ENCODE data around the gene PCDHGA6. TPM values are rescaled to one million over a fixed set of nuclear protein-coding genes. Genes with fewer than 3 reads are reported as not detected.

Gene PCDHGA6
- total and polyA plus RNA-seq, 5 donors from 2014 or later, result not detected

- Mint-ChIP-seq H3K27me3 (peaks cover 31% of the 10 kb centered on the region), H3K27ac (no peak overlapping the region), H3K36me3 (no peaks in the 10 kb centered on the region), H3K9me3 (peaks cover 2 to 33% (median 7%) of the 10 kb centered on the region in 7 donors), H3K4me3 (no peak overlapping the region), H3K4me1 (peaks cover 0 to 5% (median 3%) of the 10 kb centered on the region in 4 donors)
- DNase-seq (no peak), ATAC-seq (ENCODE audit: low read depth in 2 of 2) (no peak)
- Histone ChIP-seq H3K4me3 (ENCODE audit: low read depth, low read length) (no peak overlapping the region), H3K27me3 (ENCODE audit: control insufficient read depth, insufficient read depth, low read length) (peaks cover 31% of the 10 kb centered on the region), H3K9me3 (ENCODE audit: control insufficient read depth in 2 of 2, low read length in 2 of 2) (peaks cover 12 to 28% of the 10 kb centered on the region in 2 experiments), H3K27ac (ENCODE audit: insufficient read depth, low read length, poor library complexity, severe bottlenecking) (no peak overlapping the region), H3K4me1 (ENCODE audit: control insufficient read depth, insufficient read depth, low read length, poor library complexity, severe bottlenecking) (no peaks in the 10 kb centered on the region), H3K36me3 (ENCODE audit: control insufficient read depth, insufficient read depth, low read length) (no peaks in the 10 kb centered on the region)
These were observed 22.1 kb upstream of the PCDHGA6 start for GRCh38 chr5:141351591-141351990.

DNA sequence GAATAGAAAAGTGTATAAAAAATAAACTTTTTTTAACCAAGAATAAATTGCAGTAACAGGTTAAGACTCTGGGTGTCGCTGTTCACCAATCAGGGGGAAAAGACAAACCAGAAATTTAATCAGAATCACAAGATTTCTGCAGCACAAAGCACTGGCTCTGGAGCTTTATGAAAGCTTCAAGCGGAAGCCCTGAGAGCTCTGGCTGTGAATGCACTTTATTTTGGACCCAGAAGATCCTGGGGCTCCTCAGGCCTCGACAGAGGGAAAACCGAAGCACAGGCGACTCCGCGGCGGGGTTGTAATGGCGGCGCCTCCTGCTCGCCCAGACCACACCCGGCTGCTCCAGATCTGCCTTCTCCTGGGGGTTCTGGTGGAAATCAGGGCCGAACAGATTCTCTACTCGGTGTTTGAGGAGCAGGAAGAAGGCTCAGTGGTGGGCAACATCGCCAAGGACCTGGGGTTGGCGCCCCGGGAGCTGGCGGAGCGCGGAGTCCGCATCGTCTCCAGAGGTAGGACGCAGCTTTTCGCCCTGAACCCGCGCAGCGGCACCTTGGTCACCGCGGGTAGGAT lies 18.7 kb upstream of the PCDHGA6 start, which contains the start of gene PCDHGA4:
PCDHGA4 (plus strand) TSS at position 122 of the 570 bp plus-strand sequence; CDS start at position 209, 87 bp downstream.
- Mint-ChIP-seq H3K27ac (no peak within 1 kb of the TSS), H3K4me3 (peak within 1 kb of the TSS in 2 of 4 donors; percentile 8 to 13), H3K9me3 (peaks cover 0 to 41% (median 13%) of the 10 kb centered on the region in 7 donors), H3K27me3 (peaks cover 46% of the 10 kb centered on the region), H3K4me1 (peaks cover 2 to 10% (median 4%) of the 10 kb centered on the region in 4 donors), H3K36me3 (no peaks in the 10 kb centered on the region)
- no peak within 1 kb of the TSS for H3K27ac ChIP-seq (ENCODE audit: insufficient read depth, low read length, poor library complexity, severe bottlenecking)
- peak within 1 kb of the TSS; percentile 26 for H3K4me3 ChIP-seq (ENCODE audit: low read depth, low read length)
- H3K36me3 ChIP-seq (ENCODE audit: control insufficient read depth, insufficient read depth, low read length), result no peaks in the 10 kb centered on the region
- H3K27me3 ChIP-seq (ENCODE audit: control insufficient read depth, insufficient read depth, low read length), result peaks cover 26% of the 10 kb centered on the region
- no peaks in the 10 kb centered on the region for H3K4me1 ChIP-seq (ENCODE audit: control insufficient read depth, insufficient read depth, low read length, poor library complexity, severe bottlenecking)
- DNase-seq, result no peak
- H3K9me3 ChIP-seq (ENCODE audit: control insufficient read depth in 2 of 2, low read length in 2 of 2), result peaks cover 17 to 28% of the 10 kb centered on the region in 2 experiments
- no peak for ATAC-seq (ENCODE audit: low read depth in 2 of 2)

DNA sequence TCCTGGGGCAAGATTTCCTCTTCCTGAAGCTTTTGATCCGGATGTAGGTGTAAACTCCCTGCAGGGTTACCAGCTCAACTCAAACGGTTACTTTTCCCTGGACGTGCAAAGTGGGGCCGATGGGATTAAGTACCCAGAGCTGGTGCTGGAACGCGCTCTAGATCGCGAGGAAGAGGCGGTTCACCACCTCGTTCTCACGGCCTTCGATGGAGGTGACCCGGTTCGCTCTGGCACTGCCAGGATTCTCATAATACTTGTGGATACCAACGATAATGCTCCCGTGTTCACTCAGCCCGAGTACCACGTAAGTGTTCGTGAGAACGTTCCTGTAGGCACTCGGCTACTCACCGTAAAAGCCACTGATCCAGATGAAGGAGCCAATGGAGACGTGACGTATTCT lies 18.1 kb upstream of the PCDHGA6 start:
- no peaks in the 10 kb centered on the region for H3K4me1 ChIP-seq (ENCODE audit: control insufficient read depth, insufficient read depth, low read length, poor library complexity, severe bottlenecking)
- H3K4me1 Mint-ChIP-seq, result peaks cover 0 to 10% (median 4%) of the 10 kb centered on the region in 4 donors
- H3K36me3 ChIP-seq (ENCODE audit: control insufficient read depth, insufficient read depth, low read length), result no peaks in the 10 kb centered on the region
- DNase-seq, result no peak
- H3K4me3 Mint-ChIP-seq, result peak overlapping the region in 1 of 4 donors; percentile 13
- H3K27ac ChIP-seq (ENCODE audit: insufficient read depth, low read length, poor library complexity, severe bottlenecking), result no peak overlapping the region
- no peak overlapping the region for H3K4me3 ChIP-seq (ENCODE audit: low read depth, low read length)
- peaks cover 50% of the 10 kb centered on the region for H3K27me3 Mint-ChIP-seq
- peaks cover 0 to 42% (median 14%) of the 10 kb centered on the region in 7 donors for H3K9me3 Mint-ChIP-seq
- H3K9me3 ChIP-seq (ENCODE audit: control insufficient read depth in 2 of 2, low read length in 2 of 2), result peaks cover 15 to 28% of the 10 kb centered on the region in 2 experiments
- H3K36me3 Mint-ChIP-seq, result peaks cover 2% of the 10 kb centered on the region
- peaks cover 20% of the 10 kb centered on the region for H3K27me3 ChIP-seq (ENCODE audit: control insufficient read depth, insufficient read depth, low read length)
- H3K27ac Mint-ChIP-seq, result no peak overlapping the region
- no peak for ATAC-seq (ENCODE audit: low read depth in 2 of 2)

GRCh38 chr5:141356133-141356532 lies 17.6 kb upstream of the PCDHGA6 start:
- no peak overlapping the region for H3K4me3 Mint-ChIP-seq
- no peak for ATAC-seq (ENCODE audit: low read depth in 2 of 2)
- peaks cover 0 to 42% (median 14%) of the 10 kb centered on the region in 7 donors for H3K9me3 Mint-ChIP-seq

DNA sequence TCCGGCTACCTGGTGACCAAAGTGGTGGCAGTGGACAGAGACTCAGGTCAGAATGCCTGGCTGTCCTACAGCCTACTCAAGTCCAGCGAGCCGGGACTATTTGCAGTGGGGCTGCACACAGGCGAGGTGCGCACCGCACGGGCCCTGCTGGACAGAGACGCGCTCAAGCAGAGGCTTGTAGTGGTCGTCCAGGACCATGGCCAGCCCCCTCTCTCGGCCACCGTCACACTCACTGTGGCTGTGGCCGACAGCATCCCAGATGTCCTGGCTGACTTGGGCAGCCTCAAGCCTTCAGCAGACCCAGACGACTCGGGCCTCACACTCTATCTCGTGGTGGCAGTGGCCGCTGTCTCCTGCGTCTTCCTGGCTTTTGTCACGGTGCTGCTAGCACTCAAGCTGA lies 16.7 kb upstream of the PCDHGA6 start:
- no peak for ATAC-seq (ENCODE audit: low read depth in 2 of 2)
- DNase-seq, result no peak
- Mint-ChIP-seq H3K4me3 (no peak overlapping the region), H3K4me1 (peaks cover 0 to 10% (median 5%) of the 10 kb centered on the region in 4 donors), H3K36me3 (peaks cover 3% of the 10 kb centered on the region), H3K27me3 (peaks cover 58% of the 10 kb centered on the region), H3K27ac (no peak overlapping the region), H3K9me3 (peaks cover 0 to 46% (median 16%) of the 10 kb centered on the region in 7 donors)
- Histone ChIP-seq H3K4me3 (ENCODE audit: low read depth, low read length) (no peak overlapping the region), H3K27me3 (ENCODE audit: control insufficient read depth, insufficient read depth, low read length) (peaks cover 12% of the 10 kb centered on the region), H3K27ac (ENCODE audit: insufficient read depth, low read length, poor library complexity, severe bottlenecking) (no peak overlapping the region), H3K4me1 (ENCODE audit: control insufficient read depth, insufficient read depth, low read length, poor library complexity, severe bottlenecking) (no peaks in the 10 kb centered on the region), H3K9me3 (ENCODE audit: control insufficient read depth in 2 of 2, low read length in 2 of 2) (peaks cover 10 to 25% of the 10 kb centered on the region in 2 experiments), H3K36me3 (ENCODE audit: control insufficient read depth, insufficient read depth, low read length) (no peaks in the 10 kb centered on the region)

More at GRCh38 chr5:141356133-141356532, 17.6 kb upstream of the PCDHGA6 start:
- Histone ChIP-seq H3K27me3 (ENCODE audit: control insufficient read depth, insufficient read depth, low read length) (peaks cover 15% of the 10 kb centered on the region), H3K9me3 (ENCODE audit: control insufficient read depth in 2 of 2, low read length in 2 of 2) (peaks cover 10 to 28% of the 10 kb centered on the region in 2 experiments), H3K4me1 (ENCODE audit: control insufficient read depth, insufficient read depth, low read length, poor library complexity, severe bottlenecking) (no peaks in the 10 kb centered on the region), H3K4me3 (ENCODE audit: low read depth, low read length) (no peak overlapping the region), H3K36me3 (ENCODE audit: control insufficient read depth, insufficient read depth, low read length) (no peaks in the 10 kb centered on the region), H3K27ac (ENCODE audit: insufficient read depth, low read length, poor library complexity, severe bottlenecking) (no peak overlapping the region)
- DNase-seq, result no peak
- Mint-ChIP-seq H3K27ac (no peak overlapping the region), H3K27me3 (peaks cover 55% of the 10 kb centered on the region), H3K36me3 (peaks cover 3% of the 10 kb centered on the region), H3K4me1 (peaks cover 0 to 10% (median 5%) of the 10 kb centered on the region in 4 donors)

GRCh38 chr5:141359790-141360426 lies 13.8 kb upstream of the PCDHGA6 start, which contains the start of gene PCDHGB2:
Gene PCDHGB2, plus strand, starts transcription at chr5:141359994. Its CDS starts 142 bp downstream, at chr5:141360136.
- peaks cover 64% of the 10 kb centered on the region for H3K27me3 Mint-ChIP-seq
- peak within 1 kb of the TSS; percentile 65 to 89 (median 80) for H3K4me3 Mint-ChIP-seq
- peaks cover 21% of the 10 kb centered on the region for H3K27me3 ChIP-seq (ENCODE audit: control insufficient read depth, insufficient read depth, low read length)
- no peak for ATAC-seq (ENCODE audit: low read depth in 2 of 2)
- H3K4me1 Mint-ChIP-seq, result peaks cover 0 to 10% (median 5%) of the 10 kb centered on the region in 4 donors
- H3K4me3 ChIP-seq (ENCODE audit: low read depth, low read length), result peak within 1 kb of the TSS; percentile 54
- peaks cover 22 to 41% of the 10 kb centered on the region in 2 experiments for H3K9me3 ChIP-seq (ENCODE audit: control insufficient read depth in 2 of 2, low read length in 2 of 2)
- H3K9me3 Mint-ChIP-seq, result peaks cover 0 to 56% (median 16%) of the 10 kb centered on the region in 7 donors
- DNase-seq, result peak in 1 of 3 donors; percentile 35
- no peaks in the 10 kb centered on the region for H3K36me3 ChIP-seq (ENCODE audit: control insufficient read depth, insufficient read depth, low read length)
- H3K27ac ChIP-seq (ENCODE audit: insufficient read depth, low read length, poor library complexity, severe bottlenecking), result no peak within 1 kb of the TSS
- peak within 1 kb of the TSS in 1 of 3 donors; percentile 32 for H3K27ac Mint-ChIP-seq
- peaks cover 6% of the 10 kb centered on the region for H3K36me3 Mint-ChIP-seq
- no peaks in the 10 kb centered on the region for H3K4me1 ChIP-seq (ENCODE audit: control insufficient read depth, insufficient read depth, low read length, poor library complexity, severe bottlenecking)

DNA sequence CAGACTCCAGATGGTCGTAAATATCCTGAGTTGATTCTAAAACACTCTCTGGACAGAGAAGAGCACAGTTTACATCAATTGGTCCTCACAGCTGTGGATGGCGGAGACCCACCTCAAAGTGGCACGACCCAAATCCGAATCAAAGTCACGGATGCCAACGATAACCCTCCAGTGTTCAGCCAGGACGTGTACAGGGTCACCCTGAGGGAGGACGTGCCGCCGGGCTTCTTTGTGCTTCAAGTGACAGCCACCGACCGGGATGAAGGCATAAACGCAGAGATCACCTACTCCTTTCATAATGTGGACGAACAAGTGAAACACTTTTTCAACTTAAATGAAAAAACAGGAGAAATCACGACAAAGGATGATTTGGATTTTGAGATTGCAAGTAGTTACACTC lies 13.0 kb upstream of the PCDHGA6 start:
- H3K27me3 ChIP-seq (ENCODE audit: control insufficient read depth, insufficient read depth, low read length), result peaks cover 26% of the 10 kb centered on the region
- H3K27ac ChIP-seq (ENCODE audit: insufficient read depth, low read length, poor library complexity, severe bottlenecking), result no peak overlapping the region
- ATAC-seq (ENCODE audit: low read depth in 2 of 2) (no peak), DNase-seq (no peak)
- Mint-ChIP-seq H3K4me1 (peaks cover 0 to 10% (median 5%) of the 10 kb centered on the region in 4 donors), H3K27ac (peak overlapping the region in 1 of 3 donors; percentile 32), H3K27me3 (peaks cover 70% of the 10 kb centered on the region), H3K36me3 (peaks cover 6% of the 10 kb centered on the region), H3K4me3 (no peak overlapping the region), H3K9me3 (peaks cover 0 to 64% (median 18%) of the 10 kb centered on the region in 7 donors)
- H3K4me3 ChIP-seq (ENCODE audit: low read depth, low read length), result no peak overlapping the region
- H3K9me3 ChIP-seq (ENCODE audit: control insufficient read depth in 2 of 2, low read length in 2 of 2), result peaks cover 26 to 47% of the 10 kb centered on the region in 2 experiments
- H3K36me3 ChIP-seq (ENCODE audit: control insufficient read depth, insufficient read depth, low read length), result no peaks in the 10 kb centered on the region
- H3K4me1 ChIP-seq (ENCODE audit: control insufficient read depth, insufficient read depth, low read length, poor library complexity, severe bottlenecking), result no peaks in the 10 kb centered on the region

Measured in CD4-positive, CD25-positive, alpha-beta regulatory T cell (primary cell).